HEK293 (cell line): ENCODE measurements around the gene EYA2.

Source experiments
- BCL11A ChIP-seq: fragments of 450-650 bp; formaldehyde crosslinking; IDR thresholded peaks from 2 replicates; pipeline ENCODE4 v1.5.1; 2016; ENCODE audit warnings: low read depth, missing biosample characterization, missing genetic modification characterization
- CTCF ChIP-seq: fragments of 450-650 bp; formaldehyde crosslinking; IDR thresholded peaks from 2 replicates; pipeline ENCODE4 v1.5.1; 2016; ENCODE audit warnings: missing biosample characterization, missing genetic modification characterization
- MEIS1 ChIP-seq: sonication (generic); formaldehyde crosslinking; IDR thresholded peaks from 2 replicates; pipeline ENCODE4 v1.8.1; 2022; ENCODE audit warnings: missing genetic modification reagents, mild to moderate bottlenecking, borderline replicate concordance
- REST ChIP-seq: fragments of 450-650 bp; formaldehyde crosslinking; IDR thresholded peaks from 2 replicates; pipeline ENCODE4 v1.5.1; 2016; ENCODE audit warnings: missing biosample characterization, missing genetic modification characterization
- YY1 ChIP-seq: fragments of 450-650 bp; formaldehyde crosslinking; IDR thresholded peaks from 2 replicates; pipeline ENCODE4 v1.5.1; 2018; ENCODE audit warnings: missing biosample characterization, missing genetic modification characterization
- ZNF175 ChIP-seq: fragments of 450-650 bp; formaldehyde crosslinking; IDR thresholded peaks from 2 replicates; pipeline ENCODE4 v1.5.1; 2016; ENCODE audit warnings: missing biosample characterization, missing genetic modification characterization
- ZNF792 ChIP-seq: fragments of 450-650 bp; formaldehyde crosslinking; IDR thresholded peaks from 2 replicates; pipeline ENCODE4 v1.5.1; 2016; ENCODE audit warnings: missing biosample characterization, missing genetic modification characterization
- ZNF843 ChIP-seq: fragments of 450-650 bp; formaldehyde crosslinking; IDR thresholded peaks from 2 replicates; pipeline ENCODE4 v1.5.1; 2016; ENCODE audit warnings: missing biosample characterization, missing genetic modification characterization

- TF ChIP-seq ZNF175 (tag by site-specific recombination) (no peak), MEIS1 (no peak), CTCF (no peak), BCL11A (tag by site-specific recombination) (no peak), ZNF843 (tag by site-specific recombination) (no peak), YY1 (tag by site-specific recombination) (no peak), ZNF792 (tag by site-specific recombination) (no peak), REST (tag by site-specific recombination) (no peak)
These were observed 293.9 kb downstream of the EYA2 start for GRCh38 chr20:47188540-47188939.
